ENCODE data around the gene AUP1. TPM values are rescaled to one million over a fixed set of nuclear protein-coding genes. Genes with fewer than 3 reads are reported as not detected.

AUP1 gene
- total RNA-seq, 4 donors from 2014 or later: 79.9 to 142 (median 105) TPM

- peaks cover 9 to 24% (median 11%) of the 10 kb centered on the region in 3 donors for H3K4me1 ChIP-seq
- peaks cover 0 to 26% (median 0%) of the 10 kb centered on the region in 4 donors for H3K27me3 ChIP-seq
- no peak overlapping the region for H3K27ac ChIP-seq
- 83 to 90% methylated on average over 6 to 10 of the region's 10 CpGs for WGBS, 2 donors
- DNase-seq: no peak
- TF ChIP-seq POLR2A (IDR thresholded peaks at IDR 0.05) (no peak), CTCF (IDR thresholded peaks at IDR 0.05) (no peak)
- intact Hi-C loops (cut with DNase I): no loop called here
- H3K9me3 ChIP-seq: no peaks in the 10 kb centered on the region
- H3K4me3 ChIP-seq: no peak overlapping the region
- H3K36me3 ChIP-seq: peaks cover 0 to 18% (median 10%) of the 10 kb centered on the region in 3 donors
Observed at GRCh38 chr2:74535440-74535965, 6.0 kb upstream of the AUP1 start.

DNA sequence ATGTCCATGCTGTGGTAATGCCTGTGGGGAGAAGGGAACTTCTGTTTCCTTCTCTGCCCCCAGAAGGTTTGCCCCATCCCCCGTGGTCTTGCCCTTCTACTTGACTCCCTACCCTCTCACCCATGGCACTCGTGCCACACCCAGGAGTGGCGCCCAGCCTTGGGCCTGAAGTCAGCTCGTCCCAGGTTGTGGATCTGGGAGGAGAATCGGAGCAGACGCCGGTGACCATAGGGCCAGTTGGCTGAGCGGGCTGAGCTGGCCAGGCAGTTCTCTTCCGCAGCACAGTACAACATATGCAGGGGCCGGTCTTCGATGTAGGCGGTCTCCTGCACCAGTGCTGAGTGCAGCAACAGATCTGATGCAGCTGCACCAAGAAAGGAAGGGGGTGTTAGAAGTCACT is 4.9 kb upstream of the AUP1 start:
- no peak overlapping the region for H3K27ac ChIP-seq
- H3K4me1 ChIP-seq: peaks cover 9 to 29% (median 14%) of the 10 kb centered on the region in 3 donors
- WGBS, 2 donors: 62% methylated on average over 3 of the region's 12 CpGs; no CpG with 5 or more reads in 1 of the 2 donors
- no peak for TF ChIP-seq POLR2A (IDR thresholded peaks at IDR 0.05)
- no peak for TF ChIP-seq CTCF (IDR thresholded peaks at IDR 0.05)
- peaks cover 0 to 22% (median 0%) of the 10 kb centered on the region in 4 donors for H3K27me3 ChIP-seq
- intact Hi-C loops (cut with DNase I): no loop called here
- no peak for DNase-seq
- H3K36me3 ChIP-seq: peaks cover 0 to 18% (median 10%) of the 10 kb centered on the region in 3 donors
- no peak overlapping the region for H3K4me3 ChIP-seq
- H3K9me3 ChIP-seq: no peaks in the 10 kb centered on the region

DNA sequence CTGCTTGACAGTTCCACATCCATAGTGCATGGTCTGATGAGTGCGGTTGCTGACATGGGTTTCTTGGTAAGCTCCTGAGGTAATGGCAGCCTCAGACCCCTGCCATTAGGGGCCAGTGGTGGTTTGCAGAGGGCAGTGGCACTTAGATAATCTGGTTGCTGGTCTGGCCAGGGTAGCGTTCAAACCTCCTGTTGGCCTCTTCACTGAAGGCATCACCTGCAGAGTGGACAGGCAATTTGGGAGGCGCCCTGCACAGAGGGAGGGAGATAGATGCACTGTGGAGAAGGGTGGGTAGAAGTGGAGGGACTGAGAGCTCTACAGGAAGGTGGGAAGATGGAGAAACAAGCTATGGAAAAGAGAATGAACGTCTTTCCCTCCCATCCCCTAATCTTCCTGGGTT is 4.0 kb upstream of the AUP1 start:
- Histone ChIP-seq H3K27me3 (peaks cover 0 to 13% (median 0%) of the 10 kb centered on the region in 4 donors), H3K27ac (no peak overlapping the region), H3K36me3 (peaks cover 0 to 18% (median 10%) of the 10 kb centered on the region in 3 donors), H3K4me1 (peaks cover 14 to 35% (median 20%) of the 10 kb centered on the region in 3 donors), H3K4me3 (no peak overlapping the region), H3K9me3 (no peaks in the 10 kb centered on the region)
- TF ChIP-seq POLR2A (IDR thresholded peaks at IDR 0.05) (no peak), CTCF (IDR thresholded peaks at IDR 0.05) (no peak)
- intact Hi-C loops (cut with DNase I): no loop called here
- no peak for DNase-seq
- WGBS, 2 donors: 71 to 81% methylated on average over 2 to 3 of the region's 4 CpGs

DNA sequence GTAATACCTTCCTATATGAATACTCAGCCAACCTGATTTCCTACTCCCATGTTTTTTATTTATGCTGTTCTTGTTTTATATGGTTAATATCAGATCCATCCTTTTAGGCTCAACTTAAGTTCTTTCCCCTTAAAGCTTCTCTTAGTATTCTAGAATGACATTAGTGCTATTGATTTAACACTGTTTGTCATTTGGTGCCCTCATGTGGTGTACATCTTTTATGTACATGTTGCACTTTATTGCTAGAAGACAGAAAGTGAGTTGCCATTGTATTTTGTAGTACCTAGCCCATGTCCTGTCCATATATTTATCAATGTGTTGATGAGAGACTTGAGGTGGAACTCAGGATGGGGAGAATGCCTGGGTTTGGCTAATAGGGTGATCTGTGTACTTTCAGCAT is 2.7 kb upstream of the AUP1 start:
- TF ChIP-seq CTCF (IDR thresholded peaks at IDR 0.05) (peak in 4 of 6 experiments; percentile 7 to 46 (median 24)), POLR2A (IDR thresholded peaks at IDR 0.05) (no peak)
- H3K4me1 ChIP-seq: peaks cover 18 to 44% (median 28%) of the 10 kb centered on the region in 3 donors
- H3K27ac ChIP-seq: no peak overlapping the region
- DNase-seq: no peak
- H3K36me3 ChIP-seq: peaks cover 0 to 28% (median 13%) of the 10 kb centered on the region in 3 donors
- H3K27me3 ChIP-seq: peaks cover 0 to 3% (median 0%) of the 10 kb centered on the region in 4 donors
- no peak overlapping the region for H3K4me3 ChIP-seq
- H3K9me3 ChIP-seq: no peaks in the 10 kb centered on the region
- intact Hi-C loops (cut with DNase I): no loop called here

- 52 to 84% methylated on average over 6 of the region's 7 CpGs for WGBS, 2 donors
- no peak for TF ChIP-seq POLR2A (IDR thresholded peaks at IDR 0.05)
- TF ChIP-seq CTCF (IDR thresholded peaks at IDR 0.05): no peak
- Histone ChIP-seq H3K27ac (no peak overlapping the region), H3K27me3 (no peaks in the 10 kb centered on the region), H3K4me1 (peaks cover 18 to 44% (median 28%) of the 10 kb centered on the region in 3 donors), H3K36me3 (peaks cover 2 to 34% (median 19%) of the 10 kb centered on the region in 3 donors), H3K9me3 (no peaks in the 10 kb centered on the region), H3K4me3 (no peak overlapping the region)
- DNase-seq: no peak
- intact Hi-C loops (cut with DNase I): no loop called here
Observed at GRCh38 chr2:74531666-74532065, 2.2 kb upstream of the AUP1 start.

All from esophagus squamous epithelium (tissue), 5 donors.